Measurements from ENCODE around the gene TMEM266.
A peak's percentile ranks its signal among the peaks of the same experiment; 100 is the strongest.

The TMEM266 gene

DNA sequence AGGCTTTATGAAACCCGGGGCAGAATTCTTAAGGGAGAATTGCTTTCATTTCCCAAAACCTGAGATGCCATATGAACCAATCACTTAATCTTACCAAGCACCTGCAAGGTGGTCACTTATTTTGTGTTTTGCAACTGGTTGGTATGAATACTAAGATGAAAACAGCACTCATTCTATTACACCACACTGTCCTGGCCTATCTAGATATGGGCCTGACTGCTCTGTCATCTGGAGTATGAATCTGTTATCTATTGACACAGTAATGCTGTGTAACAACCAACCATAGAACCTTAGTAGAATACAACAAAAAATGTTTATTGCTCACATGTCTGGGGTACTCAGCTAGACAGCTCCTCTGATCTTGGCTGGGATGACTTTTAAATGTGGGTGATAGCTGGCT lies 74.8 kb downstream of the TMEM266 start:
- TF ChIP-seq ZNF384 (IDR thresholded peaks at IDR 0.05) (no peak), CTBP1 (IDR thresholded peaks at IDR 0.05; ENCODE audit: borderline replicate concordance) (no peak), FOXM1 (IDR thresholded peaks at IDR 0.05; ENCODE audit: borderline replicate concordance) (no peak), TARDBP (IDR thresholded peaks at IDR 0.05) (no peak), FOXA1 (IDR thresholded peaks at IDR 0.05) (no peak), SUZ12 (IDR thresholded peaks at IDR 0.05) (no peak), FOXK2 (IDR thresholded peaks at IDR 0.05) (no peak), LEF1 (IDR thresholded peaks at IDR 0.05; ENCODE audit: borderline replicate concordance) (no peak), SP1 (IDR thresholded peaks at IDR 0.05) (no peak), NFRKB (IDR thresholded peaks at IDR 0.05) (no peak), L3MBTL2 (conservative IDR thresholded peaks at IDR 0.05) (no peak), BHLHE40 (IDR thresholded peaks at IDR 0.05; ENCODE audit: borderline replicate concordance) (no peak), ARNT (IDR thresholded peaks at IDR 0.05) (no peak), HDGF (IDR thresholded peaks at IDR 0.05; ENCODE audit: borderline replicate concordance) (no peak), ELF4 (IDR thresholded peaks at IDR 0.05) (no peak)
- TF ChIP-seq, protein P1, sequence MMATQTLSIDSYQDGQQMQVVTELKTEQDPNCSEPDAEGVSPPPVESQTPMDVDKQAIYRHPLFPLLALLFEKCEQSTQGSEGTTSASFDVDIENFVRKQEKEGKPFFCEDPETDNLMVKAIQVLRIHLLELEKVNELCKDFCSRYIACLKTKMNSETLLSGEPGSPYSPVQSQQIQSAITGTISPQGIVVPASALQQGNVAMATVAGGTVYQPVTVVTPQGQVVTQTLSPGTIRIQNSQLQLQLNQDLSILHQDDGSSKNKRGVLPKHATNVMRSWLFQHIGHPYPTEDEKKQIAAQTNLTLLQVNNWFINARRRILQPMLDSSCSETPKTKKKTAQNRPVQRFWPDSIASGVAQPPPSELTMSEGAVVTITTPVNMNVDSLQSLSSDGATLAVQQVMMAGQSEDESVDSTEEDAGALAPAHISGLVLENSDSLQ (IDR thresholded peaks at IDR 0.05): no peak
- CTCF ChIA-PET: no interaction called here
- POLR2A ChIA-PET: no interaction called here
- no peak for DNase-seq (ENCODE audit: extremely low spot score)

DNA sequence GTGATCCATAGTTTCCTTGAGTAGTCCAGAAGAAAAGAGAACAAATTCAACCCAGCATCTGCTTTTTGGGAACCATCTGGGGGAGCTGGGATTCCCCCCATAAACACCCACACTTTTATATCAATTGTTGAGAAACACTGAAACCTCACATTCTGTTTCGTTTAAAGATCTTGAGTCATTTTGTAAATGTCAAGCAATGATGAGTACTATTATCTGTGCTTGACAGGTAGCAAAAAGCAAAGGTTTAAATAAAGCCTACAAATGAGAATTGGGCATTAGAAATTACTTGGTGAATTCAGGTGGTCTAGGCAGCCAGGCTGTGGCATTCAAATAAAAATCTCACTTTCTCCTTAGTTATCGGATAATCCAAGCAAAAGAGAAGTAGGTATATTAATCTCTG lies 75.7 kb downstream of the TMEM266 start:
- CTCF ChIA-PET: interaction anchor here (5.5 kb wide), 1 partner anchor 14 kb away, joined by 60 read pairs; no protein-coding TSS in a partner anchor

DNA sequence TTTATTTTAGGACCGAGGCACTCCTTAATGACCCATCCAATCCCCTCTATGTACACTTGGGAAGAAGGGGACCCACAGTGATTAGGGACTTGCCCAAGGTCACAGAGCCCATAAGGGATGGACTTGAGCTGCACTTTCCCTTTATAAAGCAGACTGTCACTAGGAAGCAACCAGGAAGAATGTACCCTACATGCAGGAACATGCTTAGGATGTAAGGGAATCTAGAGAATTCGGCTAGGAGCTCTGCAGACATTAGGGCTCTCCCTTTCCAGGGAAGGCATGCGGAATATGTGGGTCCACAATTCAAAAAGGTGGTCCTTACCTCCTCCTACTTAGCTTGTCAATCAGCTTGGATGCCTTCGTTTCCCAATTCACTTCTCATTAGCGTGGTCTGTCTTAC lies 78.7 kb downstream of the TMEM266 start:
- ChIA-PET POLR2A (interaction anchor here (1.3 to 1.4 kb wide), 2 partner anchors 12 to 79 kb away, joined by 5 read pairs; partner anchors contain the start of gene TMEM266), CTCF (interaction anchor here (0.8 to 7.0 kb wide), 16 partner anchors 11 to 728 kb away, joined by 3 to 132 read pairs (median 8); partner anchors contain the start of gene TMEM266)
- TF ChIP-seq HDGF (IDR thresholded peaks at IDR 0.05; ENCODE audit: borderline replicate concordance): no peak
- TF ChIP-seq SUZ12 (IDR thresholded peaks at IDR 0.05): no peak
- no peak for TF ChIP-seq BHLHE40 (IDR thresholded peaks at IDR 0.05; ENCODE audit: borderline replicate concordance)
- no peak for TF ChIP-seq CTBP1 (IDR thresholded peaks at IDR 0.05; ENCODE audit: borderline replicate concordance)
- TF ChIP-seq LEF1 (IDR thresholded peaks at IDR 0.05; ENCODE audit: borderline replicate concordance): no peak
- TF ChIP-seq L3MBTL2 (conservative IDR thresholded peaks at IDR 0.05): no peak
- no peak for TF ChIP-seq ARNT (IDR thresholded peaks at IDR 0.05)
- TF ChIP-seq FOXA1 (IDR thresholded peaks at IDR 0.05): no peak
- TF ChIP-seq FOXM1 (IDR thresholded peaks at IDR 0.05; ENCODE audit: borderline replicate concordance): no peak
- TF ChIP-seq TARDBP (IDR thresholded peaks at IDR 0.05): no peak
- TF ChIP-seq ELF4 (IDR thresholded peaks at IDR 0.05): no peak
- TF ChIP-seq, protein P1 (IDR thresholded peaks at IDR 0.05): no peak
- TF ChIP-seq NFRKB (IDR thresholded peaks at IDR 0.05): no peak
- no peak for TF ChIP-seq FOXK2 (IDR thresholded peaks at IDR 0.05)
- no peak for TF ChIP-seq SP1 (IDR thresholded peaks at IDR 0.05)
- TF ChIP-seq ZNF384 (IDR thresholded peaks at IDR 0.05): no peak

More for the DNA sequence above, 75.7 kb downstream of the TMEM266 start:
- POLR2A ChIA-PET: no interaction called here
- DNase-seq (ENCODE audit: extremely low spot score): no peak
- TF ChIP-seq FOXA1 (IDR thresholded peaks at IDR 0.05) (no peak), ZNF384 (IDR thresholded peaks at IDR 0.05) (no peak), SUZ12 (IDR thresholded peaks at IDR 0.05) (no peak), FOXK2 (IDR thresholded peaks at IDR 0.05) (no peak), BHLHE40 (IDR thresholded peaks at IDR 0.05; ENCODE audit: borderline replicate concordance) (no peak), HDGF (IDR thresholded peaks at IDR 0.05; ENCODE audit: borderline replicate concordance) (no peak), L3MBTL2 (conservative IDR thresholded peaks at IDR 0.05) (no peak), ELF4 (IDR thresholded peaks at IDR 0.05) (no peak)
- TF ChIP-seq, protein P1 (IDR thresholded peaks at IDR 0.05): no peak

DNA sequence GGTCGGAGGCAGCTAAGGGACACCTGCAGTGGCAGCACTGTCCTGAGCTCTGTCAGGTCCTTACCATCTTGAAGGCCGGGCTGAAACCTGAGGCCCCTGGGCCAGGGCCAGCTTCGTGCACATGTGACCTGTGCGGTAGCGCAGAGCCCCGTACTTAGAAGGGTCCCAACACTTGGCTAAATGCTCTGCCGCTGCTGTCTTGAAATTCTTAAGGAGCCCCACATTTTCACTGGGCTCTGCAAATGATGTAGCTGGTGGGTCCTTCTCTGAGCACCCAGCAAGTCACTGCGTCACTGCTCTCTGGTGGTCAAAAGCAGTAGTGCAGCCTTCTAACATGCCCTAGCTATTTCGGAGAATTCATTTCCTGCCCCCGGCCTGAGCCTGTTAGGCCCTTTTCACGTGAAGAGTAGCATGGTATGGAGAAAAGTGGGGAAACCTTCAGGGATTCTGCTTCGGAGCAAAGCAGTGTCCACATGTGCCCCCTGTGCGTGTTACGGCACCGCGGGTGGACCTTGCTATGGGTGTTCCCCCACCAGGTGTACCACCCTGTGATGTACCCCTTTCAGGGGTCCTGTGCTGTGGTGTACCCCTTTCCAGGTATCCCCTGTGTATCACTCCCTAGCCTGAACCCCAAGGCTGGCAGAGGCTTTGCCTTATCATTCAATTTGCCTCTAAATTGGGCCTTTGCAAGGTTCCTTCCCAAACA lies 79.7 kb downstream of the TMEM266 start:
- peak; percentile 90 for DNase-seq (ENCODE audit: extremely low spot score)
- POLR2A ChIA-PET: interaction anchor here (0.6 to 1.4 kb wide), 4 partner anchors 11 to 83 kb away, joined by 3 to 5 read pairs (median 4); partner anchors contain the start of gene TMEM266
- TF ChIP-seq FOXA1 (IDR thresholded peaks at IDR 0.05): no peak
- 0 out of 2 replicates have a peak, but pooled peaks have one; percentile 44 for TF ChIP-seq HDGF (IDR thresholded peaks at IDR 0.05; ENCODE audit: borderline replicate concordance)
- CTCF ChIA-PET: interaction anchor here (0.6 to 7.0 kb wide), 28 partner anchors 10 to 1346 kb away, joined by 3 to 132 read pairs (median 4); partner anchors contain the start of gene TMEM266

More for the DNA sequence above, 78.7 kb downstream of the TMEM266 start:
- no peak for DNase-seq (ENCODE audit: extremely low spot score)

DNA sequence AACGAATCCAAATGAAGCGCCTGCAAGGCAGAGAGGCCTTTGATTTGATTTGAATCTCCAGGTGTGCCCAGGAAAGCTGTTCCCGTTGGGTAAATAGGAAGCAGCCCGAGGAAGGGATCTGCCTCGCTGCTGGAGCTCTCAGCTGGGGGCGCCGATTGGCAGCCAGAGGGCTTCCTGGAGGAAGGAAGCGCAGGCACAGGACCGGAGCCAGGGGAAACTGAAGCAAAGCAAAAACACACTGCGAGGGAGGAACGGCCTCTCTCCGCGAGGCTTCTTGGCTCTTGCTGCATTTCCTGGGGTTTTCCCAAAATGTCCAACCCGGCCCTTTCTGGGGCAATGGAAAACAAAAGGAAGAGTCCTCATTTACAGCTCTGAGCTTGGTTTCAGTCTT lies 80.3 kb downstream of the TMEM266 start:
- ChIA-PET POLR2A (no interaction called here), CTCF (interaction anchor here (0.7 to 7.0 kb wide), 17 partner anchors 9 to 1347 kb away, joined by 3 to 132 read pairs (median 6); partner anchors contain the start of gene TMEM266)
- no peak for TF ChIP-seq ZNF384 (IDR thresholded peaks at IDR 0.05)
- TF ChIP-seq FOXA1 (IDR thresholded peaks at IDR 0.05): no peak
- no peak for TF ChIP-seq CTBP1 (IDR thresholded peaks at IDR 0.05; ENCODE audit: borderline replicate concordance)
- TF ChIP-seq BHLHE40 (IDR thresholded peaks at IDR 0.05; ENCODE audit: borderline replicate concordance): no peak
- TF ChIP-seq TARDBP (IDR thresholded peaks at IDR 0.05): no peak
- no peak for TF ChIP-seq NFRKB (IDR thresholded peaks at IDR 0.05)
- TF ChIP-seq, protein P1 (IDR thresholded peaks at IDR 0.05): no peak
- TF ChIP-seq ARNT (IDR thresholded peaks at IDR 0.05): no peak
- no peak for TF ChIP-seq HDGF (IDR thresholded peaks at IDR 0.05; ENCODE audit: borderline replicate concordance)
- TF ChIP-seq FOXM1 (IDR thresholded peaks at IDR 0.05; ENCODE audit: borderline replicate concordance): no peak
- TF ChIP-seq SUZ12 (IDR thresholded peaks at IDR 0.05): no peak
- no peak for TF ChIP-seq LEF1 (IDR thresholded peaks at IDR 0.05; ENCODE audit: borderline replicate concordance)
- no peak for TF ChIP-seq FOXK2 (IDR thresholded peaks at IDR 0.05)
- no peak for DNase-seq (ENCODE audit: extremely low spot score)
